Measurements from ENCODE around the gene TANC1.

- TF ChIP-seq FOS (IDR thresholded peaks at IDR 0.05; ENCODE audit: low read depth, low read length) (no peak), RAD21 (IDR thresholded peaks at IDR 0.05; ENCODE audit: low read length) (no peak), BHLHE40 (IDR thresholded peaks at IDR 0.05; ENCODE audit: low read depth, low read length) (no peak), MAFK (IDR thresholded peaks at IDR 0.05; ENCODE audit: low read depth, low read length) (no peak), CHD1 (IDR thresholded peaks at IDR 0.05; ENCODE audit: low read depth, low read length) (no peak), RFX5 (IDR thresholded peaks at IDR 0.05; ENCODE audit: low read depth, low read length) (no peak), POLR2A (IDR thresholded peaks at IDR 0.05; ENCODE audit: low read depth, low read length) (no peak), SMC3 (IDR thresholded peaks at IDR 0.05; ENCODE audit: low read depth, low read length) (no peak), CEBPB (IDR thresholded peaks at IDR 0.05; ENCODE audit: low read depth, low read length) (no peak)
- TF ChIP-seq, protein P1, sequence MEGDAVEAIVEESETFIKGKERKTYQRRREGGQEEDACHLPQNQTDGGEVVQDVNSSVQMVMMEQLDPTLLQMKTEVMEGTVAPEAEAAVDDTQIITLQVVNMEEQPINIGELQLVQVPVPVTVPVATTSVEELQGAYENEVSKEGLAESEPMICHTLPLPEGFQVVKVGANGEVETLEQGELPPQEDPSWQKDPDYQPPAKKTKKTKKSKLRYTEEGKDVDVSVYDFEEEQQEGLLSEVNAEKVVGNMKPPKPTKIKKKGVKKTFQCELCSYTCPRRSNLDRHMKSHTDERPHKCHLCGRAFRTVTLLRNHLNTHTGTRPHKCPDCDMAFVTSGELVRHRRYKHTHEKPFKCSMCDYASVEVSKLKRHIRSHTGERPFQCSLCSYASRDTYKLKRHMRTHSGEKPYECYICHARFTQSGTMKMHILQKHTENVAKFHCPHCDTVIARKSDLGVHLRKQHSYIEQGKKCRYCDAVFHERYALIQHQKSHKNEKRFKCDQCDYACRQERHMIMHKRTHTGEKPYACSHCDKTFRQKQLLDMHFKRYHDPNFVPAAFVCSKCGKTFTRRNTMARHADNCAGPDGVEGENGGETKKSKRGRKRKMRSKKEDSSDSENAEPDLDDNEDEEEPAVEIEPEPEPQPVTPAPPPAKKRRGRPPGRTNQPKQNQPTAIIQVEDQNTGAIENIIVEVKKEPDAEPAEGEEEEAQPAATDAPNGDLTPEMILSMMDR (conservative IDR thresholded peaks at IDR 0.05; ENCODE audit: low read depth, low read length) = no peak
These were observed 185.5 kb downstream of the TANC1 start for GRCh38 chr2:159153951-159154350.

All from IMR-90 (cell line).